ENCODE results near the gene SLC38A5.

DNA sequence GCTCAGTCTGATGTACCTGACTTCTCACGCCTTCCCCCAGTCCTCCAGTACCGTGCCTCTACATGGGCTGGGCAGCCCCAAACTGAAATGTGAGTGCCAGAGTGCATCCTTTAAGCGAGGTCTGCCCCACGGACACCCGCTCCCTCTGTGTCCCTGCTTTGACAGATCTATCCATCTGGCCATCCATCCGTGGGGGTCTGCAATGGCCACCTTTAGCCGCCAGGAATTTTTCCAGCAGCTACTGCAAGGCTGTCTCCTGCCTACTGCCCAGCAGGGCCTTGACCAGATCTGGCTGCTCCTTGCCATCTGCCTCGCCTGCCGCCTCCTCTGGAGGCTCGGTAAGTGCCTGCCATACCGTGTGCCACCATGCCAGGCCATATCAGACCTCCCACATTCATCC is 39.6 kb upstream of the SLC38A5 start:
- TF ChIP-seq, protein P1, sequence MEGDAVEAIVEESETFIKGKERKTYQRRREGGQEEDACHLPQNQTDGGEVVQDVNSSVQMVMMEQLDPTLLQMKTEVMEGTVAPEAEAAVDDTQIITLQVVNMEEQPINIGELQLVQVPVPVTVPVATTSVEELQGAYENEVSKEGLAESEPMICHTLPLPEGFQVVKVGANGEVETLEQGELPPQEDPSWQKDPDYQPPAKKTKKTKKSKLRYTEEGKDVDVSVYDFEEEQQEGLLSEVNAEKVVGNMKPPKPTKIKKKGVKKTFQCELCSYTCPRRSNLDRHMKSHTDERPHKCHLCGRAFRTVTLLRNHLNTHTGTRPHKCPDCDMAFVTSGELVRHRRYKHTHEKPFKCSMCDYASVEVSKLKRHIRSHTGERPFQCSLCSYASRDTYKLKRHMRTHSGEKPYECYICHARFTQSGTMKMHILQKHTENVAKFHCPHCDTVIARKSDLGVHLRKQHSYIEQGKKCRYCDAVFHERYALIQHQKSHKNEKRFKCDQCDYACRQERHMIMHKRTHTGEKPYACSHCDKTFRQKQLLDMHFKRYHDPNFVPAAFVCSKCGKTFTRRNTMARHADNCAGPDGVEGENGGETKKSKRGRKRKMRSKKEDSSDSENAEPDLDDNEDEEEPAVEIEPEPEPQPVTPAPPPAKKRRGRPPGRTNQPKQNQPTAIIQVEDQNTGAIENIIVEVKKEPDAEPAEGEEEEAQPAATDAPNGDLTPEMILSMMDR (IDR thresholded peaks at IDR 0.05) = no peak
- no peak for TF ChIP-seq EP300 (IDR thresholded peaks at IDR 0.05; ENCODE audit: low read depth)
- no peak for TF ChIP-seq POLR2AphosphoS5 (IDR thresholded peaks at IDR 0.05)
